ENCODE results near the gene ZNF740. TPM values are rescaled to one million over a fixed set of nuclear protein-coding genes. Genes with fewer than 3 reads are reported as not detected.

Gene ZNF740
- total and polyA plus RNA-seq, 2 of the 4 experiments (the other 2 are of a cell fraction) = 13.1 to 14.0 TPM

DNA sequence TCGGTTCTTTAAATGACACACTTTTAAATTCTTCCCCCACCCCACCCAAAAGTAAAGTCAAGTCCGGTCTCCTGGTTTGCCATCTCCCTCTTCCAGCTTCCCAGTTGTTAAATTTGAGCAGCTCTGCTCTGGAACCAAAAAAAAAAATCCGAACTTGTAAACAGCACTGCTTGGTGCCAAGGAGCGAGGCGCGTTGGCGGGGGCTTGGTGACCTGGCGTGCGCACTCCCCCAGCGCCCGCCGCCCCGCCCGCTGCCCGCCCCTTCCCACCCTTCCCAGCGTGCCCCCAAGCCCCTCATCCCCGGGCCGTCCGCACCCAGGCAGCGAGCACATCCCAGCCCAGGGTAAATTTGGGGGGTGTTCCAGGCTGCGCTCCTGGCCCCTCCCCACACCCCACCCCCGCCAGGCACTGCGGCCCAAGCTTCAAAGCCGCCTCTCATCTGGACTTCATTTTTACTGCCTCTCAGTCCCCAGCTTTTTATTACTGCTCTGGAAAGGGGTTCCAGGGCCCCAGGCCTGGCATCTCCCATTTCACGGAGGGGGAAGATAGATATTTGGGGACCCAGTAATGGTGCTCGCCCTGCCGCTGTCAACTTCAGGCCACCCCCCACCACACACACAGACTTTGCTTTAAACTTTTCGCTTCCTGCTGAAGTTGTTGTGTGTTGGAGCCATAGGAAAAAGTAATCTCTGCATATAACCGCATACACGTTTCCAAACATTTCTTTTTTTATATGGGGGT lies 38.2 kb downstream of the ZNF740 start:
- BruUV-seq (replicated peaks) = no TSS peak
- H3K4me1 ChIP-seq (ENCODE audit: control insufficient read depth, insufficient read depth, low read length) = peaks cover 34% of the 10 kb centered on the region
- peak overlapping the region; percentile 75 for H3K9ac ChIP-seq (ENCODE audit: low read depth, low read length)
- no peak for TF ChIP-seq MAFK (IDR thresholded peaks at IDR 0.05; ENCODE audit: low read depth, low read length)
- no peak for TF ChIP-seq POLR2A (IDR thresholded peaks at IDR 0.05; ENCODE audit: low read depth, low read length)
- no peak for TF ChIP-seq CTCF (conservative IDR thresholded peaks at IDR 0.05; ENCODE audit: low read depth, low read length)
- no peak for TF ChIP-seq CHD1 (IDR thresholded peaks at IDR 0.05; ENCODE audit: low read depth, low read length)
- no peak for TF ChIP-seq NFE2L2 (IDR thresholded peaks at IDR 0.05; ENCODE audit: low read depth, low read length)
- no peak for TF ChIP-seq MXI1 (IDR thresholded peaks at IDR 0.05; ENCODE audit: borderline replicate concordance, low read depth, low read length)
- no peak for TF ChIP-seq FOS (IDR thresholded peaks at IDR 0.05; ENCODE audit: low read depth, low read length)
- no peak for TF ChIP-seq RFX5 (IDR thresholded peaks at IDR 0.05; ENCODE audit: low read depth, low read length)
- no peak for TF ChIP-seq USF2 (IDR thresholded peaks at IDR 0.05; ENCODE audit: low read depth, low read length)
- no peak for TF ChIP-seq RCOR1 (IDR thresholded peaks at IDR 0.05; ENCODE audit: insufficient replicate concordance, low read length)
- no peak for TF ChIP-seq BHLHE40 (IDR thresholded peaks at IDR 0.05; ENCODE audit: low read depth, low read length)
- TF ChIP-seq ELK1 (IDR thresholded peaks at IDR 0.05; ENCODE audit: borderline replicate concordance, low read depth, low read length) = no peak
- no peak for TF ChIP-seq SMC3 (IDR thresholded peaks at IDR 0.05; ENCODE audit: low read depth, low read length)
- no peak for TF ChIP-seq RAD21 (IDR thresholded peaks at IDR 0.05; ENCODE audit: low read length)

More for the DNA sequence above, 38.2 kb downstream of the ZNF740 start:
- peak overlapping the region; percentile 89 for H3K4ac ChIP-seq (ENCODE audit: low read depth, low read length)
- no peaks in the 10 kb centered on the region for H3K9me3 ChIP-seq (ENCODE audit: control insufficient read depth, insufficient read depth, low read length)
- intact Hi-C loops (cut with micrococcal nuclease) = loop anchor here (1.0 to 10.0 kb wide), 2 partner anchors 69 to 106 kb away; partner anchors contain the start of gene AAAS
- peak overlapping the region; percentile 89 for H3K14ac ChIP-seq (replicated peaks; ENCODE audit: low read depth, low read length)
- ChIA-PET POLR2A (ENCODE audit: unreplicated experiment) (interaction anchor here (0.5 to 0.9 kb wide), 2 partner anchors 13 to 31 kb away, joined by 3 to 7 read pairs; no protein-coding TSS in a partner anchor), CTCF (interaction anchor here (0.6 to 1.0 kb wide), 3 partner anchors 33 to 814 kb away, joined by 3 to 4 read pairs (median 3); no protein-coding TSS in a partner anchor)
- H2BK120ac ChIP-seq (ENCODE audit: low read depth, low read length) = peak overlapping the region; percentile 56
- no peak for DNase-seq
- peak overlapping the region; percentile 83 for H2AFZ ChIP-seq (replicated peaks; ENCODE audit: low read length, poor library complexity)
- in situ Hi-C loops (cut with MboI; ENCODE audit: low sequenced_read_pairs) = loop anchor here (10.0 kb wide), 1 partner anchor 296 kb away; no protein-coding TSS in a partner anchor
- peak overlapping the region; percentile 89 for H4K91ac ChIP-seq (ENCODE audit: insufficient read depth, low read depth, low read length)
- peak overlapping the region; percentile 39; the same call in 1 of the 2 replicates for H4K5ac ChIP-seq (ENCODE audit: low read depth, low read length)
- peak overlapping the region; percentile 54; the same call in 1 of the 2 replicates for H3K18ac ChIP-seq (ENCODE audit: low read depth, low read length)
- peak overlapping the region; percentile 78 for H3K56ac ChIP-seq (ENCODE audit: extremely low read depth, insufficient read depth, low read length)
- dilution Hi-C loops (cut with HindIII; ENCODE audit: low sequenced_read_pairs, unreplicated experiment) = no loop called here
- peak overlapping the region; percentile 81 for H2BK5ac ChIP-seq (ENCODE audit: low read depth, low read length, poor library complexity, severe bottlenecking)
- H3K9me1 ChIP-seq (ENCODE audit: insufficient read depth, low read length) = peaks cover 20% of the 10 kb centered on the region
- peak overlapping the region; percentile 72; the same call in 1 of the 2 replicates for H2BK20ac ChIP-seq (ENCODE audit: low read depth, low read length)
- H4K20me1 ChIP-seq (ENCODE audit: insufficient read depth, low read length) = peaks cover 12% of the 10 kb centered on the region
- ATAC-seq (ENCODE audit: low read depth) = no peak
- peaks cover 30 to 79% of the 10 kb centered on the region in 2 experiments for H3K79me1 ChIP-seq (ENCODE audit: low read depth in 1 of 2, low read length in 2 of 2)
- peaks cover 14% of the 10 kb centered on the region for H3K36me3 ChIP-seq (ENCODE audit: control insufficient read depth, insufficient read depth, low read length)
- peak overlapping the region; percentile 24 to 80; a peak in 2 of 4 replicates for H4K8ac ChIP-seq (ENCODE audit: low read depth in 2 of 2, low read length in 2 of 2)
- peak overlapping the region; percentile 94 for H3K4me2 ChIP-seq (ENCODE audit: low read depth, low read length)
- H3K4me3 ChIP-seq (ENCODE audit: insufficient read depth, low read depth, low read length) = peak overlapping the region; percentile 53
- peak overlapping the region; percentile 95 for H2AK9ac ChIP-seq (replicated peaks; ENCODE audit: low read depth, low read length, poor library complexity)
- peak overlapping the region; percentile 67 for H3K27ac ChIP-seq (ENCODE audit: insufficient read depth, low read length)
- H2AK5ac ChIP-seq (ENCODE audit: low read depth, low read length) = peak overlapping the region; percentile 73
- H3K27me3 ChIP-seq (ENCODE audit: control insufficient read depth, insufficient read depth, low read length) = no peaks in the 10 kb centered on the region
- 13% methylated on average over 1 of the region's 30 CpGs; no CpG with 5 or more reads in 1 of the 2 experiments for WGBS, 2 experiments (ENCODE audit: extremely low coverage in 2 of 2, insufficient read length in 1 of 2)
- peak overlapping the region; percentile 92 for H3K23ac ChIP-seq (ENCODE audit: low read depth, low read length)
- H2BK15ac ChIP-seq (ENCODE audit: low read depth, low read length) = peak overlapping the region; percentile 21; the same call in 2 of the 3 replicates
